Subcutaneous abdominal adipose tissue (tissue), 5 donors: ENCODE results near the gene CALML3.

Experiments
- H3K27ac ChIP-seq: one replicate; pipeline ENCODE4 v1.7.0; 2013; ENCODE audit warnings: low read depth, mild to moderate bottlenecking, inconsistent platforms, low read length, moderate library complexity
- H3K27me3 ChIP-seq, 5 donors: one replicate each; pipeline ENCODE4 v1.7.0; 2013; ENCODE audit warnings: low read length in 5 of 5, inconsistent platforms in 1 of 5; ENCODE audit not compliant: control insufficient read depth in 5 of 5, insufficient read depth in 4 of 5
- H3K36me3 ChIP-seq, 5 donors: one replicate each; pipeline ENCODE4 v1.7.0; 2013; ENCODE audit warnings: low read length in 5 of 5; ENCODE audit not compliant: control insufficient read depth in 5 of 5, insufficient read depth in 5 of 5
- H3K4me1 ChIP-seq, 5 donors: one replicate each; pipeline ENCODE4 v1.7.0; 2013; ENCODE audit warnings: low read length in 5 of 5, mild to moderate bottlenecking in 3 of 5, moderate library complexity in 1 of 5; ENCODE audit not compliant: control insufficient read depth in 5 of 5, insufficient read depth in 5 of 5
- H3K4me3 ChIP-seq, 5 donors: one replicate each; pipeline ENCODE4 v1.7.0; 2013; ENCODE audit warnings: low read length in 5 of 5, low read depth in 1 of 5
- H3K9ac ChIP-seq, 5 donors: one replicate each; pipeline ENCODE4 v1.7.0; 2013; ENCODE audit warnings: low read length in 5 of 5, mild to moderate bottlenecking in 4 of 5, moderate library complexity in 3 of 5
- H3K9me3 ChIP-seq, 5 donors: one replicate each; pipeline ENCODE4 v1.7.0; 2013; ENCODE audit warnings: low read length in 5 of 5; ENCODE audit not compliant: control insufficient read depth in 5 of 5
- donor health status: healthy.
- donor health status: healthy.
- donor health status: healthy.
- donor health status: healthy.
- donor health status: healthy.

CALML3 gene

DNA sequence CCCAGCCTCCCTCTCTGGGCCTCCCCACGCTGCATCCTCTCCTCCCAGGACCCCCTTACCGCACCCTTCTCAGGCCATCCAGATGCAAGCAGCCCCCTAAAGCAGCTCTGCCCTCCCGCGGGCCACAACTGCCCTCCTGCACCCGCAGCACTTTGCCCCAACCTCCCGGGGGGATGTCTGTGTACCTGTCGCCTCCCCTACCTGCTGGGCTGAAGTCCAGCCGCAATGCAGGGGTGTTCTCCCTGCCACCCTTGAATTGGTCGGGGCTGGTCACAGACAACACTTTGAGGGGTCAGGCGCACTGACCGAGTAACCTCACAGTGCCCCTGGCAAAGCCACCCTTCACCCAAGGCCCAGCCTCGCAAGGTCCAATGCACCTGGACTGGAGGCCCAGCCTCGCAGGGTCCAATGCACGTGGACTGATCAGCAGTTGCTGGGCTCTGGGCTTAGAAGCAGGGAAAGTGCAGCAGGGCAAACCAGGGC is 17.1 kb upstream of the CALML3 start:
- no peak overlapping the region for H3K9ac ChIP-seq
- peaks cover 0 to 6% (median 4%) of the 10 kb centered on the region in 5 donors for H3K4me1 ChIP-seq
- no peaks in the 10 kb centered on the region for H3K9me3 ChIP-seq
- H3K27me3 ChIP-seq: no peaks in the 10 kb centered on the region
- H3K4me3 ChIP-seq: no peak overlapping the region
- H3K27ac ChIP-seq: no peak overlapping the region
- H3K36me3 ChIP-seq: no peaks in the 10 kb centered on the region

- Histone ChIP-seq H3K36me3 (no peaks in the 10 kb centered on the region), H3K9ac (no peak overlapping the region), H3K4me1 (peaks cover 0 to 6% (median 4%) of the 10 kb centered on the region in 5 donors), H3K4me3 (no peak overlapping the region), H3K27ac (no peak overlapping the region), H3K27me3 (no peaks in the 10 kb centered on the region), H3K9me3 (no peaks in the 10 kb centered on the region)
Observed at GRCh38 chr10:5508161-5508604, 16.6 kb upstream of the CALML3 start.

GRCh38 chr10:5508786-5509185 is 16.0 kb upstream of the CALML3 start:
- Histone ChIP-seq H3K9me3 (no peaks in the 10 kb centered on the region), H3K4me3 (no peak overlapping the region), H3K27ac (no peak overlapping the region), H3K9ac (no peak overlapping the region), H3K27me3 (no peaks in the 10 kb centered on the region), H3K4me1 (peaks cover 0 to 6% (median 4%) of the 10 kb centered on the region in 5 donors), H3K36me3 (no peaks in the 10 kb centered on the region)

DNA sequence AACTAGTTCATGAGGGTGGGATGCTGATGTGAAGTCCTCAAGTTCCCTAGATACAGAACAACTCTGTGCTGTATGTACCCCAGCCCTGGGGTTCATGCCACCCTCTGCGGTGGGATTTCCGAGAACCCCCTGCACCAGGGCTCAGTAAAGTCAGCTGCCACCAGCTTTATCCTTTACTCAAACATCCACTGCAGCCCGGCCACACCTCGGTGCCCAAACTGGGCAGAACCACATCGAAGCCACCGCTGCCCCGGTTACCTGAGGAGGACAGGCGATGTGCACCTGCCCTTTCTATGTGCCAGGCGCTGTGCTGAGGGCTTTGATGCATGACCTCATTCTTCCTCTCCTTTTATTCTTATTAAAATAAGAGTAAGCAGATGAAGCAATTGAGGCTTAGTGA is 15.5 kb upstream of the CALML3 start:
- Histone ChIP-seq H3K9me3 (no peaks in the 10 kb centered on the region), H3K36me3 (no peaks in the 10 kb centered on the region), H3K4me1 (peaks cover 0 to 6% (median 4%) of the 10 kb centered on the region in 5 donors), H3K27me3 (no peaks in the 10 kb centered on the region), H3K27ac (no peak overlapping the region), H3K9ac (no peak overlapping the region), H3K4me3 (no peak overlapping the region)

DNA sequence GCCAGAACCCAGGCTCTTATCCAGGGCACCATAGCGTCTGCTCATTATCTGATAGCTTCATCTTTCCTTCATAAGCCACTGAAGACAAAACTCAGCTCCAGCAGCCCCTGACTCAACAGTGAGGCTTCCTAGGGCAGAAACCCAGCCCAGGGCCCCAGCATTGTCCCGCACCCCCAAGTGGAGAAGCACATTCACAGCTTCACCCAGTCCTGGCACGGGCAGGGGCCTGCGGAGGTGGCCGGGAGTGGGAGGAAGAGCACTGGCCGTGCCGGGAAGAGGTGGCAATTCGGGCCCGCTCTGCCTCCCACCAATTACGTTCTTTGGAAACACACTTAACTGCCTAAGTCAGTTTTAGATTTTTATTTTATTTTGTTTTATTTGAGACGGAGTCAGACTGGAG is 15.1 kb upstream of the CALML3 start:
- Histone ChIP-seq H3K4me1 (peaks cover 0 to 6% (median 4%) of the 10 kb centered on the region in 5 donors), H3K27ac (no peak overlapping the region), H3K9me3 (no peaks in the 10 kb centered on the region), H3K27me3 (no peaks in the 10 kb centered on the region), H3K4me3 (no peak overlapping the region), H3K36me3 (no peaks in the 10 kb centered on the region), H3K9ac (no peak overlapping the region)

GRCh38 chr10:5510281-5511072 is 14.3 kb upstream of the CALML3 start:
- H3K36me3 ChIP-seq: no peaks in the 10 kb centered on the region
- H3K4me3 ChIP-seq: no peak overlapping the region
- no peak overlapping the region for H3K9ac ChIP-seq
- peaks cover 0 to under 1% (median 0%) of the 10 kb centered on the region in 5 donors for H3K27me3 ChIP-seq
- H3K27ac ChIP-seq: no peak overlapping the region
- H3K9me3 ChIP-seq: no peaks in the 10 kb centered on the region
- peaks cover 0 to 6% (median 4%) of the 10 kb centered on the region in 5 donors for H3K4me1 ChIP-seq

- Histone ChIP-seq H3K9me3 (no peaks in the 10 kb centered on the region), H3K9ac (no peak overlapping the region), H3K4me1 (peaks cover 0 to 6% (median 3%) of the 10 kb centered on the region in 5 donors), H3K36me3 (no peaks in the 10 kb centered on the region), H3K4me3 (no peak overlapping the region), H3K27ac (no peak overlapping the region), H3K27me3 (peaks cover 0 to 4% (median 0%) of the 10 kb centered on the region in 5 donors)
Observed at GRCh38 chr10:5511231-5511884, 13.4 kb upstream of the CALML3 start.

DNA sequence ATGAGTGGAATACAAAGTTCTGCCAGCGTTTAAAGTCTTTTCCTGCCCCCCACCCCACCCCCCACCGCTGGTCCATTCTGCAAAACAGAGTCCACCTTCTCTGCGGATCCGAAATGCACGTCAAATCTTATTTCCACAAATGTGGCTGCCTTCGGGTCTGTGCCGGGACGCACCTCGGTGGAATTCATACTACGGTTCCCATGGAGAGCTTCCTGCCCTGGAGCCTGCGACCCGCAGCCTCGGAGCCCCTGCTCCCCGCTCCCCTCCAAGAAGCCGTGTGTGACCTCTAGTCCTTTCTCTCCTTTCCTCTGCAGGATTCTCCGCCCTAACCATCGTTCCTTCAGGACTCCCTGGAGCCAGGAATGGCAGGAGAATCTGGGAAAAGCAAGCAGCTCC is 12.9 kb upstream of the CALML3 start:
- H3K4me1 ChIP-seq: peaks cover 0 to 6% (median 0%) of the 10 kb centered on the region in 5 donors
- H3K36me3 ChIP-seq: no peaks in the 10 kb centered on the region
- H3K9ac ChIP-seq: no peak overlapping the region
- peaks cover 0 to 4% (median 0%) of the 10 kb centered on the region in 5 donors for H3K27me3 ChIP-seq
- no peaks in the 10 kb centered on the region for H3K9me3 ChIP-seq
- no peak overlapping the region for H3K27ac ChIP-seq
- no peak overlapping the region for H3K4me3 ChIP-seq

DNA sequence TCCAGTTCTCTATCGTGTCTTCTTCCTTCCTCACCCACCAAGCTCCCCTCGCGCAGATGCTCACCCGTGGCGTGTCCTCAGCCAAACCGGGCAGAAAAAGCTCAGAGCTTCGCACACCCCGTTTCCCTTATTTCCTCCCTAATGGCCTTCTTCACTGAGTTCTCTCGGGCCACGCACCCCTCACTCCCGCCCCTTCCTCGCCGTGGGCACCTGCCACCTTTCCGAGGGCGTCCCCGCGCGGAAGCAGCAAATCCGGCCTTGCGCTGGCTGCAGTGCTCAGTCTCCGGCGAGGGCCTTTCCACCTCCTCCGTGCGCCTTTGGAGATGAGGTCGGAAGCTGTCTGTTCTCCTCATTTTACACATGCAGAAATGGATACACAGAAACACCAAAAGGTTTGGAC is 12.4 kb upstream of the CALML3 start:
- Histone ChIP-seq H3K9me3 (no peaks in the 10 kb centered on the region), H3K9ac (no peak overlapping the region), H3K36me3 (no peaks in the 10 kb centered on the region), H3K27ac (no peak overlapping the region), H3K4me1 (peaks cover 0 to 6% (median 0%) of the 10 kb centered on the region in 5 donors), H3K27me3 (peaks cover 0 to 4% (median 0%) of the 10 kb centered on the region in 5 donors), H3K4me3 (no peak overlapping the region)
